ENCODE data around the gene CUL4A. TPM values are rescaled to one million over a fixed set of nuclear protein-coding genes. Genes with fewer than 3 reads are reported as not detected.

CUL4A gene
- total RNA-seq, 1 donor from 2014 or later, result 57.9 TPM

GRCh38 chr13:113218586-113218985 lies 9.2 kb downstream of the CUL4A start:
- DNase-seq (ENCODE audit: low read depth), result no peak
- no peak overlapping the region for H3K4me3 ChIP-seq (ENCODE audit: low read depth, low read length)
- no peak for TF ChIP-seq CTCF (conservative IDR thresholded peaks at IDR 0.05; ENCODE audit: low read depth, low read length)

GRCh38 chr13:113219256-113219940 lies 10.0 kb downstream of the CUL4A start:
- TF ChIP-seq CTCF (conservative IDR thresholded peaks at IDR 0.05; ENCODE audit: low read depth, low read length), result no peak
- no peak for DNase-seq (ENCODE audit: low read depth)
- no peak overlapping the region for H3K4me3 ChIP-seq (ENCODE audit: low read depth, low read length)

- TF ChIP-seq CTCF (conservative IDR thresholded peaks at IDR 0.05; ENCODE audit: low read depth, low read length), result no peak
- DNase-seq (ENCODE audit: low read depth), result no peak
- H3K4me3 ChIP-seq (ENCODE audit: low read depth, low read length), result no peak overlapping the region
These were observed 10.8 kb downstream of the CUL4A start for GRCh38 chr13:113220141-113220598.

DNA sequence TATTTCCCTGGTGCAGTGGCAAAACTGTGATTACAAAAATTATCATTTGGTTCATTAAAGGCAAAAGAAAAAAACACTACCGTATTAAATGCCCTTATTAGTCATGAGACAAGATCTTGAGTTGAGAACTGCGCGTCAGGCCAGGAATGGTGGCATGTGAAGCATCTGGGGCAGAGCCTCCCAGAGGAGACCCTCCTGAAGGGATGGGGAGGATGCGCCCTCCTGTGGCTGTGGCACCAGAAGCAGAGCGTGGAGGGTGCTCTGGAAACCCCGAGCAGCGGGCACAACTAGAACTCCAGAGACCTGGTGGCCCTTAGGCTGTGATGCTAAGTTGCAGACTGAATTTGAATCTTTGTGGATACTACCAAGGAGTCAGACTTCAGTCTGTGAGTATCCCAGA lies 11.5 kb downstream of the CUL4A start:
- no peak overlapping the region for H3K4me3 ChIP-seq (ENCODE audit: low read depth, low read length)
- peak; percentile 33 for TF ChIP-seq CTCF (conservative IDR thresholded peaks at IDR 0.05; ENCODE audit: low read depth, low read length)
- no peak for DNase-seq (ENCODE audit: low read depth)

- no peak for TF ChIP-seq CTCF (conservative IDR thresholded peaks at IDR 0.05; ENCODE audit: low read depth, low read length)
- H3K4me3 ChIP-seq (ENCODE audit: low read depth, low read length), result no peak overlapping the region
- no peak for DNase-seq (ENCODE audit: low read depth)
These were observed 13.7 kb downstream of the CUL4A start for GRCh38 chr13:113223070-113223469.

DNA sequence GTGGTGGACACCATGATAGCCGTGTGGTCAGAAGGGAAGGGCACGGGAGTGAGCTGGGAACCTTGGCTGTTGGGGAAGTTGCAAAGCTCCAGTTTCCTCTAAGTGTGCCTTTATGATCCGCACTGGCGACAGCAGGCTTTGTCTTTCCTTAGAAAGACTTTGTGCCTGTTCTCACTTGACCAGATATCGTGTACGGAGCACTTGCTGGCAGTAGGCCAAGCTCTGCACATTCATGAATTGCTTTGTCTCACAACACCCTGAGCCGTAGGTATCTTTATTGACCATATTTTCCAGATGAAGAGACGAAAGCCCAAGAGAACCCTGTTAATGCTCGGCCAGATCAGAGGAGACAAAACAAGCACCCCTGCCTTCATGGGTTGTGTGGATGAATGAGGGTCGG lies 15.1 kb downstream of the CUL4A start:
- DNase-seq (ENCODE audit: low read depth), result no peak
- TF ChIP-seq CTCF (conservative IDR thresholded peaks at IDR 0.05; ENCODE audit: low read depth, low read length), result no peak
- no peak overlapping the region for H3K4me3 ChIP-seq (ENCODE audit: low read depth, low read length)

DNA sequence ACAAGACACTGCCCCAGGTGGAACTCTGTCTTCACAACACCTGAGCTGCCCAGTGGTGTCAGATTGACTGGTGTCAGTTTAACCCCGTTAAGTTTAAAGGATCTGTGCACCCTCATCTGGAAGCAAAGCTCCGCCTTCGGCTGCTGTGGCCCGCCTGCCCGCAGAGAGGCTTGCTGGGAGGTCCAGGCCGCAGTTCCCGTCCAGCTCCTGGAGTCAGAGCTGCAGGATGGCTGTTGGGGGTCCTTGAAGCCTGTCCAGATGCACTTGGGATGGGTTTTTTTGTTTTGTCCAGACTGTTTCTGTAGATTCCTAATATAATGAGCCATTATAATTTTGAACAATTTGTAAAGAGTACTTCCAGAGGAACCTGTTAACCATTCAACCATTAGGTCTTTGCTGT lies 16.1 kb downstream of the CUL4A start:
- no peak for DNase-seq (ENCODE audit: low read depth)
- TF ChIP-seq CTCF (conservative IDR thresholded peaks at IDR 0.05; ENCODE audit: low read depth, low read length), result no peak
- H3K4me3 ChIP-seq (ENCODE audit: low read depth, low read length), result no peak overlapping the region
